Measurements from ENCODE around the gene TM9SF4. TPM values are rescaled to one million over a fixed set of nuclear protein-coding genes. Genes with fewer than 3 reads are reported as not detected.
"Not testable (repeated sequence)": the region's sequence is repeated elsewhere in the genome, so short reads cannot be mapped to it uniquely, and the experiment has no call there.

The TM9SF4 gene
- total RNA-seq, 1 donor, result 41.1 TPM

GRCh38 chr20:32165836-32166545 is 56.5 kb downstream of the TM9SF4 start:
- DNase-seq (ENCODE audit: low read depth), result no peak
- no peak for TF ChIP-seq CTCF (IDR thresholded peaks at IDR 0.05; ENCODE audit: insufficient read depth, low read length)
- H3K4me3 ChIP-seq (ENCODE audit: low read depth, low read length), result no peak overlapping the region

- no peak for TF ChIP-seq CTCF (IDR thresholded peaks at IDR 0.05; ENCODE audit: insufficient read depth, low read length)
- no peak for DNase-seq (ENCODE audit: low read depth)
- no peak overlapping the region for H3K4me3 ChIP-seq (ENCODE audit: low read depth, low read length)
These were observed 58.0 kb downstream of the TM9SF4 start for GRCh38 chr20:32167552-32167951.

- DNase-seq (ENCODE audit: low read depth), result peak; percentile 35
- no peak overlapping the region for H3K4me3 ChIP-seq (ENCODE audit: low read depth, low read length)
- no peak for TF ChIP-seq CTCF (IDR thresholded peaks at IDR 0.05; ENCODE audit: insufficient read depth, low read length)
These were observed 58.8 kb downstream of the TM9SF4 start for GRCh38 chr20:32168184-32168910.

GRCh38 chr20:32177696-32178095 is 68.2 kb downstream of the TM9SF4 start:
- not testable (repeated sequence) for DNase-seq (ENCODE audit: low read depth); H3K4me3 ChIP-seq (ENCODE audit: low read depth, low read length)

- no peak overlapping the region for H3K4me3 ChIP-seq (ENCODE audit: low read depth, low read length)
- DNase-seq (ENCODE audit: low read depth), result no peak
- no peak for TF ChIP-seq CTCF (IDR thresholded peaks at IDR 0.05; ENCODE audit: insufficient read depth, low read length)
These were observed 70.0 kb downstream of the TM9SF4 start for GRCh38 chr20:32179515-32179914.

GRCh38 chr20:32179934-32180333 is 70.4 kb downstream of the TM9SF4 start:
- H3K4me3 ChIP-seq (ENCODE audit: low read depth, low read length), result no peak overlapping the region
- TF ChIP-seq CTCF (IDR thresholded peaks at IDR 0.05; ENCODE audit: insufficient read depth, low read length), result no peak
- DNase-seq (ENCODE audit: low read depth), result no peak

- H3K4me3 ChIP-seq (ENCODE audit: low read depth, low read length), result no peak overlapping the region
- no peak for TF ChIP-seq CTCF (IDR thresholded peaks at IDR 0.05; ENCODE audit: insufficient read depth, low read length)
- no peak for DNase-seq (ENCODE audit: low read depth)
These were observed 72.1 kb downstream of the TM9SF4 start for GRCh38 chr20:32181606-32182005.

Data from fibroblast of the aortic adventitia (primary cell).